A673 (cell line): ENCODE data around the gene AGPAT3. TPM values are rescaled to one million over a fixed set of nuclear protein-coding genes. Genes with fewer than 3 reads are reported as not detected.
"Not testable (repeated sequence)": the region's sequence is repeated elsewhere in the genome, so short reads cannot be mapped to it uniquely, and the experiment has no call there.

Source experiments
- BruUV-seq: library from RNA; stranded (reverse); fragments of 400-500 nt; replicated peaks from 2 replicates; lab custom pipeline; 2021; lab: Mats Ljungman, UMichigan
- CTCF ChIA-PET: fragments of 300-600 bp; sonication (Branson Sonifier 250); formaldehyde crosslinking; loops from one replicate; lab custom pipeline; 2022; ENCODE audit warnings: antibody characterized with exemption; lab: Charles Lee
- POLR2A ChIA-PET: fragments of 300-600 bp; sonication (Branson Sonifier 250); formaldehyde crosslinking; loops from one replicate; lab custom pipeline; 2022; ENCODE audit warnings: antibody characterized with exemption; ENCODE audit not compliant: low non-redundant PET; lab: Charles Lee
- DNase-seq: peaks from one replicate; pipeline ENCODE4 v3.0.0-alpha.2; 2015; ENCODE audit warnings: low spot score
- H3K27ac ChIP-seq: fragments of 200-600 bp; sonication (generic); 2 replicates; pipeline ENCODE4 v1.5.1; 2016; ENCODE audit warnings: mixed run types, low read depth, mild to moderate bottlenecking, mixed read lengths, antibody characterized with exemption, low read length; ENCODE audit not compliant: poor library complexity, severe bottlenecking
- H3K27me3 ChIP-seq: fragments of 200-600 bp; sonication (generic); replicated peaks from 2 replicates; pipeline ENCODE4 v1.6.1; 2017; ENCODE audit warnings: mixed run types, low read depth, mild to moderate bottlenecking, mixed read lengths, antibody characterized with exemption, low read length; ENCODE audit not compliant: insufficient read depth, poor library complexity
- H3K36me3 ChIP-seq: fragments of 200-600 bp; sonication (generic); 2 replicates; pipeline ENCODE4 v1.6.1; 2016; ENCODE audit warnings: mixed run types, mild to moderate bottlenecking, mixed read lengths, antibody characterized with exemption, low read length; ENCODE audit not compliant: insufficient read depth, poor library complexity, severe bottlenecking
- H3K4me1 ChIP-seq: fragments of 200-600 bp; sonication (generic); 2 replicates; pipeline ENCODE4 v1.6.1; 2017; ENCODE audit warnings: mixed run types, mild to moderate bottlenecking, mixed read lengths, antibody characterized with exemption, low read length; ENCODE audit not compliant: insufficient read depth, poor library complexity, severe bottlenecking
- H3K4me3 ChIP-seq: fragments of 200-600 bp; sonication (generic); 2 replicates; pipeline ENCODE4 v1.5.1; 2016; ENCODE audit warnings: low read depth, mixed run types, mild to moderate bottlenecking, mixed read lengths, low read length; ENCODE audit not compliant: poor library complexity, severe bottlenecking
- H3K9me3 ChIP-seq: fragments of 200-600 bp; sonication (generic); 2 replicates; pipeline ENCODE4 v1.6.1; 2016; ENCODE audit warnings: mixed run types, low read depth, mild to moderate bottlenecking, mixed read lengths, antibody characterized with exemption, low read length; ENCODE audit not compliant: poor library complexity, severe bottlenecking
- EZH2 ChIP-seq: fragments of 200-600 bp; sonication (generic); IDR thresholded peaks from 2 replicates; pipeline ENCODE4 v1.6.1; 2017; ENCODE audit warnings: borderline replicate concordance, low read depth, mild to moderate bottlenecking, mixed read lengths, antibody characterized with exemption, low read length; ENCODE audit not compliant: poor library complexity, severe bottlenecking
- intact Hi-C: fragments of 100-400 bp; cut with micrococcal nuclease; formaldehyde crosslinking; loops from one replicate; pipeline ENCODE4 v1.10.0; 2022; ENCODE audit not compliant: unreplicated experiment
- total RNA-seq: library from RNA; stranded (reverse); gene quantifications from 2 replicates; pipeline ENCODE4 v1.2.3, GENCODE V29; 2021
- TF ChIP-seq, protein P1 (sequence below): fragments of 300-800, 200-600 bp; sonication (generic); conservative IDR thresholded peaks from 2 replicates; pipeline ENCODE4 v1.5.1; 2017; ENCODE audit warnings: low read depth, mild to moderate bottlenecking, antibody characterized with exemption, low read length, moderate library complexity, mixed read lengths

AGPAT3 gene
- total RNA-seq, 1 experiment from 2014 or later: 69.6 TPM

- TF ChIP-seq, protein P1, sequence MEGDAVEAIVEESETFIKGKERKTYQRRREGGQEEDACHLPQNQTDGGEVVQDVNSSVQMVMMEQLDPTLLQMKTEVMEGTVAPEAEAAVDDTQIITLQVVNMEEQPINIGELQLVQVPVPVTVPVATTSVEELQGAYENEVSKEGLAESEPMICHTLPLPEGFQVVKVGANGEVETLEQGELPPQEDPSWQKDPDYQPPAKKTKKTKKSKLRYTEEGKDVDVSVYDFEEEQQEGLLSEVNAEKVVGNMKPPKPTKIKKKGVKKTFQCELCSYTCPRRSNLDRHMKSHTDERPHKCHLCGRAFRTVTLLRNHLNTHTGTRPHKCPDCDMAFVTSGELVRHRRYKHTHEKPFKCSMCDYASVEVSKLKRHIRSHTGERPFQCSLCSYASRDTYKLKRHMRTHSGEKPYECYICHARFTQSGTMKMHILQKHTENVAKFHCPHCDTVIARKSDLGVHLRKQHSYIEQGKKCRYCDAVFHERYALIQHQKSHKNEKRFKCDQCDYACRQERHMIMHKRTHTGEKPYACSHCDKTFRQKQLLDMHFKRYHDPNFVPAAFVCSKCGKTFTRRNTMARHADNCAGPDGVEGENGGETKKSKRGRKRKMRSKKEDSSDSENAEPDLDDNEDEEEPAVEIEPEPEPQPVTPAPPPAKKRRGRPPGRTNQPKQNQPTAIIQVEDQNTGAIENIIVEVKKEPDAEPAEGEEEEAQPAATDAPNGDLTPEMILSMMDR: no peak
- TF ChIP-seq EZH2: no peak
- POLR2A ChIA-PET: no interaction called here
- Histone ChIP-seq H3K27ac (no peak overlapping the region), H3K9me3 (no peaks in the 10 kb centered on the region), H3K4me3 (no peak overlapping the region), H3K4me1 (no peaks in the 10 kb centered on the region), H3K36me3 (no peaks in the 10 kb centered on the region), H3K27me3 (no peaks in the 10 kb centered on the region)
- no peak for DNase-seq
- CTCF ChIA-PET: no interaction called here
- intact Hi-C loops: no loop called here
- no TSS peak for BruUV-seq
Measured at GRCh38 chr21:43840259-43840658, 24.8 kb upstream of the AGPAT3 start.

GRCh38 chr21:43842742-43843141 lies 22.3 kb upstream of the AGPAT3 start:
- CTCF ChIA-PET: no interaction called here
- H3K4me1 ChIP-seq: no peaks in the 10 kb centered on the region
- H3K9me3 ChIP-seq: no peaks in the 10 kb centered on the region
- POLR2A ChIA-PET: interaction anchor here (0.6 kb wide), 1 partner anchor 19 kb away, joined by 14 read pairs; no protein-coding TSS in a partner anchor
- no peaks in the 10 kb centered on the region for H3K27me3 ChIP-seq
- no peaks in the 10 kb centered on the region for H3K36me3 ChIP-seq
- no peak overlapping the region for H3K27ac ChIP-seq
- no peak for DNase-seq
- BruUV-seq: no TSS peak
- intact Hi-C loops: no loop called here
- TF ChIP-seq, protein P1: no peak
- no peak for TF ChIP-seq EZH2
- no peak overlapping the region for H3K4me3 ChIP-seq

DNA sequence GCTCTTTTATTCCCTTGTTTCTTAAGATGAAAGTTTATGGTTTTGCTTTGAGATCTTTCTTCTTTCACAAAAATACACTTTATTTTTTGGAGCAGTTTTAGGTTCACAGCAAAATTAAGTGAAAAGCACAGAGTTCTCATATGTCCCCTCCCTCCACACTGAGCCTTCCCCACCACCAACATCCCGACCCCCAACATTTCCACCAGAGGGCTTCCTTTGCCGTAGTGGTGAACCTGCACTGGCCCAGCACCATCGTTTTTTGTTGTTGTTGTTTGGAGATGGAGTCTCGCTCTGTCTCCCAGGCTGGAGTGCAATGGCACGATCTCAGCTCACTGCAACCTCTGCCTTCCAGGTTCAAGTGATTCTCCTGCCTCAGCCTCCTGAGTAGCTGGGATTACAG lies 20.1 kb upstream of the AGPAT3 start:
- H3K4me1 ChIP-seq, POLR2A ChIA-PET, H3K36me3 ChIP-seq, DNase-seq, H3K27me3 ChIP-seq, H3K4me3 ChIP-seq, BruUV-seq, intact Hi-C loops, H3K9me3 ChIP-seq, H3K27ac ChIP-seq: not testable (repeated sequence)
- CTCF ChIA-PET: interaction anchor here (1.2 kb wide), 1 partner anchor 130 kb away, joined by 4 read pairs; no protein-coding TSS in a partner anchor

DNA sequence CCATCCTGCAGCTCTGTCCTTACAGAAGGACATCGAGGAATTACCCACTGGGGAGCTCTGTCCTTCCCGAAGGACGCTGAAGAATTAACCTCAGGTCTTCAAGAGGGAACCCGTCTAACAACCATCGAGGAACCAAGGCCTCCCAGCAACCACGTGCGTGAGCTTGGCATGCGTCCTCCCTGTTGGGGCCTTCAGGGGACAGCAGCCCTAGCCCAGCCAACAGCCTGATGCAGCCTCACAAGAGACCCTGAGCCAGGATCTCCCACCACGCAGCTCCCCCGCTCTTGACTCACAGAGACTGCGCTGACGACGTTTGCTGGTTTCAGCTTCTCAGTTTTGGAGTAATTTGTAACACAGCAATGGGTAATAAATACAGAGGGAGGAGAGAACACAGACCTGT lies 19.6 kb upstream of the AGPAT3 start:
- no peaks in the 10 kb centered on the region for H3K9me3 ChIP-seq
- CTCF ChIA-PET: interaction anchor here (1.2 kb wide), 1 partner anchor 130 kb away, joined by 4 read pairs; no protein-coding TSS in a partner anchor
- H3K4me3 ChIP-seq: no peak overlapping the region
- no peak overlapping the region for H3K27ac ChIP-seq
- H3K27me3 ChIP-seq: no peaks in the 10 kb centered on the region
- intact Hi-C loops: no loop called here
- POLR2A ChIA-PET: no interaction called here
- no peak for DNase-seq
- TF ChIP-seq, protein P1: no peak
- TF ChIP-seq EZH2: no peak
- H3K36me3 ChIP-seq: no peaks in the 10 kb centered on the region
- no peaks in the 10 kb centered on the region for H3K4me1 ChIP-seq
- BruUV-seq: no TSS peak
